GM19452 (cell line): ENCODE measurements around the gene ANKRD28.
"Not testable (repeated sequence)": the region's sequence is repeated elsewhere in the genome, so short reads cannot be mapped to it uniquely, and the experiment has no call there.

Experiments used
- ATAC-seq: cut with Tn5 transposase; IDR thresholded peaks from one replicate; pipeline ENCODE4 v1.9.1; 2021; ENCODE audit not compliant: unreplicated experiment

The ANKRD28 gene

GRCh38 chr3:15797642-15798303 lies at the start of gene ANKRD28:
TSS of gene ANKRD28 (minus strand) at chr3:15797979. CDS start at chr3:15796521, 1,458 bp downstream.
- ATAC-seq = peak; percentile 33

GRCh38 chr3:15847239-15847638 lies 49.5 kb upstream of the ANKRD28 start:
- no peak for ATAC-seq

- no peak for ATAC-seq
These were observed 48.8 kb upstream of the ANKRD28 start for GRCh38 chr3:15846606-15847005.

GRCh38 chr3:15845475-15845874 lies 47.7 kb upstream of the ANKRD28 start:
- ATAC-seq = peak; percentile 71

GRCh38 chr3:15844889-15845288 lies 47.1 kb upstream of the ANKRD28 start:
- ATAC-seq = no peak

- not testable (repeated sequence) for ATAC-seq
These were observed 43.6 kb upstream of the ANKRD28 start for GRCh38 chr3:15841091-15841973.

GRCh38 chr3:15839568-15839967 lies 41.8 kb upstream of the ANKRD28 start:
- ATAC-seq = no peak

GRCh38 chr3:15831927-15832326 lies 34.1 kb upstream of the ANKRD28 start:
- no peak for ATAC-seq

GRCh38 chr3:15825016-15825415 lies 27.2 kb upstream of the ANKRD28 start:
- no peak for ATAC-seq

GRCh38 chr3:15823092-15823491 lies 25.3 kb upstream of the ANKRD28 start:
- no peak for ATAC-seq

- ATAC-seq = no peak
These were observed 24.5 kb upstream of the ANKRD28 start for GRCh38 chr3:15822281-15822680.

- ATAC-seq = no peak
These were observed 23.1 kb upstream of the ANKRD28 start for GRCh38 chr3:15820911-15821310.

- no peak for ATAC-seq
These were observed 21.8 kb upstream of the ANKRD28 start for GRCh38 chr3:15819576-15819975.

- ATAC-seq = no peak
These were observed 21.3 kb upstream of the ANKRD28 start for GRCh38 chr3:15819043-15819442.

- ATAC-seq = no peak
These were observed 17.9 kb upstream of the ANKRD28 start for GRCh38 chr3:15815696-15816095.

GRCh38 chr3:15813079-15813478 lies 15.3 kb upstream of the ANKRD28 start:
- not testable (repeated sequence) for ATAC-seq

GRCh38 chr3:15812183-15812582 lies 14.4 kb upstream of the ANKRD28 start:
- no peak for ATAC-seq

GRCh38 chr3:15810702-15811101 lies 12.9 kb upstream of the ANKRD28 start:
- no peak for ATAC-seq

- ATAC-seq = no peak
These were observed 11.5 kb upstream of the ANKRD28 start for GRCh38 chr3:15809313-15809712.

- no peak for ATAC-seq
These were observed 11.0 kb upstream of the ANKRD28 start for GRCh38 chr3:15808679-15809310.

GRCh38 chr3:15805756-15806266 lies 8.0 kb upstream of the ANKRD28 start:
- peak; percentile 75 for ATAC-seq
